Suppressor macrophage (primary cell): ENCODE data around the gene KLC4.

ENCODE experiments used
- DNase-seq, 4 experiments: peaks; one replicate each; pipeline ENCODE4 v3.0.0-alpha.2; 2020 to 2022
- total RNA-seq, 17 experiments: gene quantifications; one replicate each; lab custom pipeline; 2026; ENCODE audit warnings: mixed read lengths in 6 of 17, inconsistent platforms in 3 of 17; lab: John Stamatoyannopoulos, UW

Gene KLC4
- 3.2 to 13.2 (median 6.6) reads per million in 17 experiments for total RNA-seq

- DNase-seq = peak; percentile 98 to 99 (median 98)
Observed at GRCh38 chr6:43059168-43060033, at the start of gene KLC4, which contains the start of gene MRPL2. Gene KLC4 (plus strand): TSS chr6:43059631. CDS start chr6:43061336, 1,705 bp downstream. Gene MRPL2 (minus strand): TSS chr6:43059434. CDS start chr6:43059381, 53 bp downstream.

GRCh38 chr6:43011207-43011606, 48.2 kb upstream of the KLC4 start:
- DNase-seq = no peak

- no peak for DNase-seq
Observed at GRCh38 chr6:43012364-43012763, 47.1 kb upstream of the KLC4 start.

GRCh38 chr6:43013097-43013842, 46.2 kb upstream of the KLC4 start:
- peak; percentile 35 to 57 (median 51) for DNase-seq

GRCh38 chr6:43013843-43014433, 45.5 kb upstream of the KLC4 start, which contains the start of the genes KLHDC3 and MEA1:
Gene KLHDC3 (plus strand): TSS chr6:43014249. CDS start chr6:43017193, 2,944 bp downstream.
Gene MEA1 (minus strand): TSS chr6:43013946. CDS start chr6:43013813, 133 bp downstream.
- DNase-seq = peak; percentile 99 to 100 (median 100)

GRCh38 chr6:43014434-43014909, 45.0 kb upstream of the KLC4 start:
- DNase-seq = peak in 3 of 4 experiments; percentile 26 to 33 (median 30)

- DNase-seq = peak; percentile 4 to 51 (median 44)
Observed at GRCh38 chr6:43016176-43016942, 43.1 kb upstream of the KLC4 start.

- DNase-seq = no peak
Observed at GRCh38 chr6:43016943-43017334, 42.5 kb upstream of the KLC4 start.

GRCh38 chr6:43019152-43019551, 40.3 kb upstream of the KLC4 start:
- no peak for DNase-seq

- DNase-seq = peak in 2 of 4 experiments; percentile 28 to 44
Observed at GRCh38 chr6:43020052-43020705, 39.3 kb upstream of the KLC4 start.

GRCh38 chr6:43020847-43021246, 38.6 kb upstream of the KLC4 start:
- DNase-seq = no peak

- DNase-seq = peak; percentile 81 to 92 (median 86)
Observed at GRCh38 chr6:43021270-43022047, 38.0 kb upstream of the KLC4 start, which contains the start of gene RRP36. Gene RRP36 (plus strand): TSS chr6:43021623. CDS start chr6:43021655, 32 bp downstream.

- no peak for DNase-seq
Observed at GRCh38 chr6:43024436-43024835, 35.0 kb upstream of the KLC4 start.

- DNase-seq = no peak
Observed at GRCh38 chr6:43026365-43026764, 33.1 kb upstream of the KLC4 start.

GRCh38 chr6:43029120-43029519, 30.3 kb upstream of the KLC4 start:
- DNase-seq = no peak

GRCh38 chr6:43032326-43032725, 27.1 kb upstream of the KLC4 start:
- no peak for DNase-seq

- no peak for DNase-seq
Observed at GRCh38 chr6:43033496-43034189, 25.8 kb upstream of the KLC4 start.

- no peak for DNase-seq
Observed at GRCh38 chr6:43034190-43034525, 25.3 kb upstream of the KLC4 start.

GRCh38 chr6:43035495-43036194, 23.8 kb upstream of the KLC4 start:
- no peak for DNase-seq
